Fibroblast of skin of left quadriceps (primary cell): ENCODE measurements around the gene TTLL10.

Source experiments
- DNase-seq, 2 experiments: peaks; one replicate each; pipeline ENCODE4 v3.0.0-alpha.2; 2013; ENCODE audit warnings: low read depth in 2 of 2

The TTLL10 gene

GRCh38 chr1:1236176-1236763 is 62.6 kb downstream of the TTLL10 start:
- no peak for DNase-seq

GRCh38 chr1:1236945-1237873 is 63.5 kb downstream of the TTLL10 start:
- no peak for DNase-seq

- DNase-seq = no peak
These were observed 64.4 kb downstream of the TTLL10 start for GRCh38 chr1:1237874-1238701.

- no peak for DNase-seq
These were observed 65.1 kb downstream of the TTLL10 start for GRCh38 chr1:1238702-1239178.

GRCh38 chr1:1239227-1239613 is 65.5 kb downstream of the TTLL10 start:
- no peak for DNase-seq

- no peak for DNase-seq
These were observed 66.1 kb downstream of the TTLL10 start for GRCh38 chr1:1239614-1240347.

GRCh38 chr1:1240348-1240732 is 66.7 kb downstream of the TTLL10 start:
- no peak for DNase-seq

- no peak for DNase-seq
These were observed 67.3 kb downstream of the TTLL10 start for GRCh38 chr1:1240822-1241587.

GRCh38 chr1:1241588-1242219 is 68.0 kb downstream of the TTLL10 start:
- DNase-seq = no peak

GRCh38 chr1:1242461-1243265 is 69.0 kb downstream of the TTLL10 start:
- no peak for DNase-seq

GRCh38 chr1:1243266-1243660 is 69.6 kb downstream of the TTLL10 start:
- no peak for DNase-seq

- no peak for DNase-seq
These were observed 70.1 kb downstream of the TTLL10 start for GRCh38 chr1:1243807-1244191.

GRCh38 chr1:1244192-1244811 is 70.6 kb downstream of the TTLL10 start:
- DNase-seq = no peak

GRCh38 chr1:1245178-1245816 is 71.6 kb downstream of the TTLL10 start:
- no peak for DNase-seq

- no peak for DNase-seq
These were observed 72.3 kb downstream of the TTLL10 start for GRCh38 chr1:1245817-1246576.

- DNase-seq = no peak
These were observed 73.1 kb downstream of the TTLL10 start, which contains the start of gene C1QTNF12 for GRCh38 chr1:1246577-1247340. Gene C1QTNF12 (minus strand): TSS chr1:1246722. CDS start chr1:1246690, 32 bp downstream.
